Ishikawa (cell line): ENCODE data around the gene ITSN2.

Source experiments
- CEBPB ChIP-seq: IDR thresholded peaks from 2 replicates; pipeline ENCODE4 v1.6.1; 2012
- EGR1 ChIP-seq: IDR thresholded peaks from 2 replicates; pipeline ENCODE4 v1.6.1; 2012
- EP300 ChIP-seq: IDR thresholded peaks from 2 replicates; pipeline ENCODE4 v1.6.1; 2012; ENCODE audit warnings: borderline replicate concordance
- FOXM1 ChIP-seq: IDR thresholded peaks from 2 replicates; pipeline ENCODE4 v1.6.1; 2012; ENCODE audit warnings: low read depth, borderline replicate concordance
- MAX ChIP-seq: IDR thresholded peaks from 2 replicates; pipeline ENCODE4 v1.6.1; 2012
- RAD21 ChIP-seq: IDR thresholded peaks from 2 replicates; pipeline ENCODE4 v1.6.1; 2012; ENCODE audit warnings: low read depth
- REST ChIP-seq: IDR thresholded peaks from 2 replicates; pipeline ENCODE4 v1.6.1; 2012; ENCODE audit warnings: low read depth, mild to moderate bottlenecking
- TAF1 ChIP-seq: IDR thresholded peaks from 2 replicates; pipeline ENCODE4 v1.6.1; 2012; ENCODE audit warnings: low read depth, mild to moderate bottlenecking
- TCF12 ChIP-seq: IDR thresholded peaks from 2 replicates; pipeline ENCODE4 v1.6.1; 2012; ENCODE audit warnings: low read depth
- YY1 ChIP-seq: IDR thresholded peaks from 2 replicates; pipeline ENCODE4 v1.6.1; 2012; ENCODE audit warnings: low read depth
- ZBTB7A ChIP-seq: IDR thresholded peaks from 2 replicates; pipeline ENCODE4 v1.6.1; 2012; ENCODE audit warnings: low read depth

DNA sequence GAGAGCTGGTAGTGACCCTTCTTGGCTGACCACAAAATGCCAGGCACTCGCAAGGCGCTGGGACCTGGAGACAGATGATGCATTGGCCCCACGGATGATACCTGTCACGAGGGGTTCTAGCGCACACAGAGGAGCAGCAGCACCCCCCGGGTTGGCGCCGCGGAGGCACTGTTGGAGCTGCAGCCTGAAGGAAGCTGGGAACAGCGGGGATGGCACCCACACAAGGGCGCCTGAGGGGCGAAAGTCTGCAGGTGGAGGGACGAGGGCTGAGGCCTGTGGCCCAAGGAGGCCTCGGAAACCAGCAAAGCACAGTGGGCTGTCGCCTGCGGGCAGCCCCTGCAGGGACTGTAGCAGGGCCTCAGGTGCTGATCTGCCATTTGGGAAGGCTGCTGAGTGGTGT is 151.8 kb downstream of the ITSN2 start:
- TF ChIP-seq REST (no peak), MAX (no peak), TCF12 (no peak), EP300 (no peak), ZBTB7A (no peak), YY1 (no peak), TAF1 (no peak), FOXM1 (no peak), EGR1 (no peak), CEBPB (no peak), RAD21 (no peak)
